Glutamatergic neuron (in vitro differentiated cells): ENCODE data around the gene CEL. TPM values are rescaled to one million over a fixed set of nuclear protein-coding genes. Genes with fewer than 3 reads are reported as not detected.

ENCODE experiments used
- DNase-seq: peaks from one replicate; pipeline ENCODE4 v3.0.0; 2022
- H3K27ac Mint-ChIP-seq: one replicate; pipeline ENCODE4 v1.8.0; 2020; ENCODE audit warnings: mild to moderate bottlenecking, mixed read lengths, inconsistent platforms; ENCODE audit not compliant: unreplicated experiment
- H3K27me3 Mint-ChIP-seq: one replicate; pipeline ENCODE4 v1.8.0; 2020; ENCODE audit warnings: mild to moderate bottlenecking, moderate library complexity, mixed read lengths, inconsistent platforms; ENCODE audit not compliant: unreplicated experiment
- H3K36me3 Mint-ChIP-seq: one replicate; pipeline ENCODE4 v1.8.0; 2020; ENCODE audit warnings: mild to moderate bottlenecking, mixed read lengths, inconsistent platforms; ENCODE audit not compliant: unreplicated experiment
- H3K4me1 Mint-ChIP-seq: one replicate; pipeline ENCODE4 v1.8.0; 2020; ENCODE audit warnings: mild to moderate bottlenecking, low read depth, mixed read lengths, inconsistent platforms; ENCODE audit not compliant: unreplicated experiment
- H3K4me3 Mint-ChIP-seq: one replicate; pipeline ENCODE4 v1.8.0; 2020; ENCODE audit warnings: mild to moderate bottlenecking, mixed read lengths, inconsistent platforms; ENCODE audit not compliant: unreplicated experiment
- H3K9me3 Mint-ChIP-seq: one replicate; pipeline ENCODE4 v1.8.0; 2020; ENCODE audit warnings: mild to moderate bottlenecking, moderate library complexity, mixed read lengths, inconsistent platforms; ENCODE audit not compliant: unreplicated experiment
- CTCF ChIP-seq: fragments of 200-600 bp; sonication (generic); IDR thresholded peaks from one replicate; pipeline ENCODE4 v1.5.0; 2021; ENCODE audit not compliant: partially characterized antibody, unreplicated experiment
- total RNA-seq: library from RNA; stranded (reverse); fragmentation: NEBNext Ultra II Directional; extraction: Animal tissue kit (Norgen Biotek cat#: 25700); gene quantifications from one replicate; pipeline ENCODE4 v1.2.1, GENCODE V29; 2021; ENCODE audit not compliant: unreplicated experiment

The CEL gene
- total RNA-seq, 1 donor from 2014 or later: 3.8 TPM

GRCh38 chr9:133028221-133028620 is 33.6 kb upstream of the CEL start:
- peaks cover 2% of the 10 kb centered on the region for H3K27me3 Mint-ChIP-seq
- TF ChIP-seq CTCF: no peak
- H3K4me1 Mint-ChIP-seq: peaks cover 8% of the 10 kb centered on the region

GRCh38 chr9:133029994-133030316 is 31.8 kb upstream of the CEL start:
- Mint-ChIP-seq H3K4me1 (peaks cover 11% of the 10 kb centered on the region), H3K4me3 (peak overlapping the region; percentile 98), H3K9me3 (peaks cover 12% of the 10 kb centered on the region), H3K36me3 (peaks cover 20% of the 10 kb centered on the region), H3K27ac (peak overlapping the region; percentile 99), H3K27me3 (peaks cover 2% of the 10 kb centered on the region)
- DNase-seq: peak; percentile 35
- TF ChIP-seq CTCF: no peak

More at GRCh38 chr9:133028221-133028620, 33.6 kb upstream of the CEL start:
- H3K9me3 Mint-ChIP-seq: peaks cover 12% of the 10 kb centered on the region
- peaks cover 15% of the 10 kb centered on the region for H3K36me3 Mint-ChIP-seq
- no peak overlapping the region for H3K4me3 Mint-ChIP-seq
- DNase-seq: no peak
- no peak overlapping the region for H3K27ac Mint-ChIP-seq

GRCh38 chr9:133030317-133031129 is 31.3 kb upstream of the CEL start, which contains the start of gene GTF3C5:
Gene GTF3C5, plus strand, starts transcription at chr9:133030997. Its CDS starts 15 bp downstream, at chr9:133031012.
- peaks cover 12% of the 10 kb centered on the region for H3K9me3 Mint-ChIP-seq
- peaks cover 11% of the 10 kb centered on the region for H3K4me1 Mint-ChIP-seq

GRCh38 chr9:133031130-133031422 is 30.7 kb upstream of the CEL start:
- Mint-ChIP-seq H3K4me3 (peak overlapping the region; percentile 98), H3K4me1 (peaks cover 11% of the 10 kb centered on the region), H3K36me3 (peaks cover 20% of the 10 kb centered on the region), H3K27me3 (peaks cover 2% of the 10 kb centered on the region), H3K9me3 (peaks cover 12% of the 10 kb centered on the region), H3K27ac (peak overlapping the region; percentile 99)
- TF ChIP-seq CTCF: no peak
- DNase-seq: no peak

More at GRCh38 chr9:133030317-133031129, 31.3 kb upstream of the CEL start, which contains the start of gene GTF3C5:
- DNase-seq: peak; percentile 90
- H3K36me3 Mint-ChIP-seq: peaks cover 20% of the 10 kb centered on the region
- H3K4me3 Mint-ChIP-seq: peak within 1 kb of the TSS; percentile 98
- peak; percentile 16 for TF ChIP-seq CTCF
- H3K27ac Mint-ChIP-seq: peak within 1 kb of the TSS; percentile 99
- peaks cover 2% of the 10 kb centered on the region for H3K27me3 Mint-ChIP-seq

GRCh38 chr9:133031496-133031911 is 30.3 kb upstream of the CEL start:
- no peak for DNase-seq
- H3K27me3 Mint-ChIP-seq: peaks cover 2% of the 10 kb centered on the region
- no peak for TF ChIP-seq CTCF
- H3K9me3 Mint-ChIP-seq: peaks cover 12% of the 10 kb centered on the region
- peaks cover 11% of the 10 kb centered on the region for H3K4me1 Mint-ChIP-seq
- peaks cover 20% of the 10 kb centered on the region for H3K36me3 Mint-ChIP-seq
- peak overlapping the region; percentile 99 for H3K27ac Mint-ChIP-seq
- peak overlapping the region; percentile 98 for H3K4me3 Mint-ChIP-seq
